HG02610 (cell line): ENCODE data around the gene GALNT18.

Experiments used
- ATAC-seq: cut with Tn5 transposase; IDR thresholded peaks from one replicate; pipeline ENCODE4 v1.9.1; 2021; ENCODE audit warnings: mild to moderate bottlenecking, moderate library complexity; ENCODE audit not compliant: unreplicated experiment

Gene GALNT18

GRCh38 chr11:11502263-11502861 lies 119.4 kb downstream of the GALNT18 start:
- ATAC-seq = no peak

DNA sequence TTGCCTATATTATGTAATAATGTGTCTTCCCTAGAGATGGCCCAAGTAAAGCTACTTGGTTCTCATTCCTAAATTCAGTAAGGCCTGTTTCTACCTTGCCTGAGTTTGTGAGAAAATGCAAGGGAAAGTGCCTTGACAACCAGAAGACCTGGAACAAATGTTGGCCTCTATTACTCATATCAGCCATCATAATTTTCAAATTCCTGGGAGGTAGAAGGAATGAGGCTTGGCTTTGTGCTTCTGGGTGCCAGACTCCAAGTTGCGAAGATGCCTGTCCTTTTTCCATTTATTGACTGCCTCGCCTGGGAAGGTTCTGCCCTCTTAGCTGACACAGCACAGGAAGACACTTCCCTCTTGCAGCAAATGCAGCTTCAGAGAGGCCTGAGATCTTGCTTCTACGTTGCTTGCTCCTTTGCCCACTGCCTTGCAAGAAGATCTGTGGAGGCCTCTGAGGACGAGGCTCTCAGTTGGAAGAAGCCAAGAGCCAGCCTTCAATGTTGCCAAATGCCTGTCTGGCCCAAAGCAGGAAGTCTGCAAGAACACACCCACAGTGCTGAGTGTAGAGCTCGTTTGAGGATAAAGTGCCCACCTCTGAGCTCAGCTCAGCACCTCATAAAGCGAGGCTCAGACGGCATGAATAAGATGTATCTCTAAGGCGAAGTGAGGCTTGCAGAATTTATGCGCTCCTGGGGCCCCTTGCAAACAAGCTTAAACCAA lies 120.1 kb downstream of the GALNT18 start:
- ATAC-seq = no peak

GRCh38 chr11:11500744-11501487 lies 120.9 kb downstream of the GALNT18 start:
- ATAC-seq = no peak

DNA sequence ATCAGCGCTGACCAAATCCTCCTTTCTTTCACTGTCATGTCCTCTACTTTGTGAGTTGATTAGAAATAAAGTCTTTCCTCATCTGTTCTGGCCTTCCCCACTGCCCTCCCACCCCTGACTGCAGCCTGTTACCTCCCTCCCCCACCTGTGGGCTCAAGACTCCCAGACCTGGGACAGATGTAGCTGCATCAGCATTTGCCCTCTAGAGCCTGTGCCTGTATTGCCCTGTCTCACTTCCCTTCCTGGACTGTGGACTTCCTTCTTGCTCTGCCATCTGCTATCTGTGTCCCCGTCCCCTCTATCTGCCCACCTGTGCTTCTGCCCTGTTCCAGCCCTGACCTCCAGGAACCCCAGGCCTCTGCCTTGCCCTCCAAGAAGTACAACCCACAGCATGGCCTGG lies 122.5 kb downstream of the GALNT18 start:
- ATAC-seq = no peak

DNA sequence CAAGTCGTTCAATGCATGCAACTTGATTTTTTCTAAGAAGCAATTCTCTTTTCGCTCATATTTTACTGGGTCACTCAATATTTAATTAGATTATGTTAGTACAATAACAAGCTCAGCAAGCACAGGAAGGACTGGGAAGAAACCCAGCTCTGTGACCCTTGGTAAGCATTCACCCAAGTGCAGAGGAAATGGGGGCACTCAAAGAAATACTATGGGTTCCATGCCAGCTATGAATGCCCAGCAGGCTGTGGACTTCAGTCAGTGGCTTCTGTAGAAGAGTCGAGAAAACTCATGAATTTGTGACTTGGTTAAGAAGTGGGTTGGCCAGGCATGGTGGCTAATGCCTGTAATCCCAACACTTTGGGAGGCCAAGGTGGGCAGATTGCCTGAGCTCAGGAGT lies 123.6 kb downstream of the GALNT18 start:
- ATAC-seq = no peak

DNA sequence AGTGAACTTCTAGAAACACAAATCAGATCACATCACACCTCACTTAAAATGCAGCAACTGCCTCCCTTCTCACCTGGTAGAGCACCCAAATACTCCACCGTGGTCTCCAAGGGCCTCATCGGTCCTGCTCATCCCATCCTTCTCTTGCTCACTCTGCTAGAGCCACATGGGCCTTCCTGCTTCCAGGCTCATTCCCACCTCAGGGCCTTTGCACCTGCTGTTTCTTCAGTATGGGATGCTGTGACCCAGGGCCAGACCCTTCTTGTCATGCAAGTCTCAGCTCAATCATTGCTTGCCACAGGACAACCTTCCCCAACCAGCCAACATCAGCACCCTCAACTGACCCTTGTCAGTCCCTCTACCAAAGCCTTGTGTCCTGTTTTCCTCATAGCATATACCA lies 124.9 kb downstream of the GALNT18 start:
- no peak for ATAC-seq

DNA sequence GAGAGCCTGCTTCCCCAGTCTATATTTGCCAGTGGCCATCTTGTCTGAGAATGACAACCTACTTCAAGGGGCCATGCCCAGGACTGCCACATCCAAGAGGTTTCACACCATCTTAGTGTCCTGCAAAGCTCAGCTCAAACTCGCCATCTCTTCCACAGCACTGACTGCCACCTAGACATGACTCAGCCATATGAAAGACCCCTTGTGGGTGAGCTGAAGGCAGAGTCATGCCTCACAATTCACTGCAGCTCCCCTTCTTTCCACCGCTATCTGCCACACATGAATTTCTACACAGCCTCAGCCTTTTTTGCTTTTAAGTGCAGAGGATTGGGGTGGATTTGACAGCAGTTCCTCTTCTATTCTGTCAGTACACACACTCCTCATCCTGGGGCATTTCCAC lies 127.5 kb downstream of the GALNT18 start:
- no peak for ATAC-seq

- no peak for ATAC-seq
Observed at GRCh38 chr11:11493698-11494097, 128.1 kb downstream of the GALNT18 start.

DNA sequence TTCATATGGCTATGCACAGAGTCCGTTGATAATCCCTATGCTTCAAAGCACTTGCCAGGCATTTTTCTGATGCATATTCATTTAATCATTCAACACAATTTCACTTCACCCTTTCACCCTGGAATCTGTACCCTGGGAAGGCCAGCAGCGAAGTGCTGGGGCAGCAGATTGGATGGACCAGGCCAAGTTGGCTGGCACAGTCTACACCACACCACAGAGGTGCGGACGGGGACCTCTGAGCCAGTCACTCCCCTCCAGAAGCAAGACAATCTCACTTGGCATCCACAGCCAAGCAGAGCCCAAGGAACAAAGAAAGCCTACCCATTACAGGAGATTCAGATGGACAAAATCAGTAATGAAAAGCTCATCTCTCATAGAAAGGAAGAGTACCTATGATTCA lies 130.2 kb downstream of the GALNT18 start:
- ATAC-seq = no peak

DNA sequence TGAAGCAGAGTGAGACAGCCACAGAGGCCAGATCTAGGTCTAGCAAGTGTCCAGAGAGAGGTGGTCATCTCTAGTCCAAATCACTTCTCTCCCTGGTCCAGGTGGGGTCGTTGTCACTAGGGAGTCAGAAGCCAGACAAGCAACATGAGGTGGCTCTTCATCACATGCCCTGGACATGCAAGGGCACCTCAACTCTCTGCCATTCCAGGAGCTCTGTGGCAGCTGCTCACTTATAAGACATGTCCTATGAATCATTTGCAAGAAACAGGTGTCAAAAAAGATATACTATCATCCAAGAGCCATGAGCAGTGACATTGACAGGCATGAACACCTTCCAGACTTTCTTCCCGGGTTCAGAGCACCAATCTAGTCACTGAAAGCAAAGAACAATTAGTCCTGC lies 130.8 kb downstream of the GALNT18 start:
- no peak for ATAC-seq

GRCh38 chr11:11486423-11486822 lies 135.4 kb downstream of the GALNT18 start:
- no peak for ATAC-seq

- no peak for ATAC-seq
Observed at GRCh38 chr11:11486002-11486401, 135.8 kb downstream of the GALNT18 start.

- no peak for ATAC-seq
Observed at GRCh38 chr11:11483627-11484026, 138.2 kb downstream of the GALNT18 start.

- no peak for ATAC-seq
Observed at GRCh38 chr11:11482730-11483129, 139.1 kb downstream of the GALNT18 start.

GRCh38 chr11:11481371-11481770 lies 140.4 kb downstream of the GALNT18 start:
- ATAC-seq = no peak

DNA sequence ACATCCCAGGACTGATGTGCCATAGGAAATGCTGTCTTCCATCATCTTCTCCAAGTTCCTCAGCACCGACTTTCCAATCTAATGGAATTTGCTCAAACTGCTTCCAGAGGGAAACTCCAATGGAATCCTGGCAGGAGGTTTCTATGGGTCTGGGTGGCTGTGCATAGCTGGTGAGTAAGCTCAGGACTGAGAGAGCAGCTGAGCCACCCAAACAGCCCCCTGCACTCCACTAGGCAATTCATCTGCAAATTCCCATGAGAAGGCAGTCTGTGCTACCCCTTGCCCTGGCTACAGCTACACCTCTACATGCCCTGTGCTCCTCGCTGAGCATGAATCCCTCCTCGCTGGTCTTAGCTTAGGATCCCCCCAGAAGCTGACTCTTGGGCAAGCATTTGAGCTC lies 140.8 kb downstream of the GALNT18 start:
- no peak for ATAC-seq

GRCh38 chr11:11478687-11479086 lies 143.1 kb downstream of the GALNT18 start:
- ATAC-seq = no peak

DNA sequence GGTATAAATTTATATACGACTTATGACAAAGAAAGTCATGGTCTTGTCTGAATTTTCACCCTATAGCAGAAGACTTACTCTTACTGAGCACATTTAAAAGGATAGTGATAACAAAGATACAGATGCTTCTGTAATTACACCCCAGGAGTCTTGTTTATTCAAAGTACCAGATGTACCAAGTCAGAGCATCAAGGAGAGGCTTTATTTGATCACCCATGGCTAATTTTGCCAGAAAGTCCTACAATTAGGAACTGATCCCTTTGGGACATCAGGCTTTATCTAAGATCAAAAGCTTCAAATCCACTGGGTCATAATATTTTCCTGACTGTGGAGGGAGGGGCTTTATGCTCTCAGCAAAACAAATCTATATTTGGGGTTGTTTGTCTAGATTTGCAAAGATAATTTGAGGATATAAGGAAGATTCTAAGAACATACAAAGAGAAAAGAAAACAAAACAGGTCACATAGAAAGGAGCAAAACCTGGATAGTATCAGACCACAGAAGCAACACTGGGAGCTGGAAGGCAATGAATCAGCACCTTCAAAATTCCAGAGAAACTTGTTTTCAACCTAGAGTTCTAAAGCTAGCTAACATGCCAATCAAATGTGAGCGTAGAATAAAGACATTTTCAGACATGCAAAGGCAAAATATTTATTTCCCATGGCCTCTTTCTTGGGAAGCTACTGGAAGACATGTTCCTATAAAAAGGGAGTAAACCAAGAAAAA lies 143.9 kb downstream of the GALNT18 start:
- no peak for ATAC-seq

GRCh38 chr11:11476971-11477645 lies 144.7 kb downstream of the GALNT18 start:
- no peak for ATAC-seq

DNA sequence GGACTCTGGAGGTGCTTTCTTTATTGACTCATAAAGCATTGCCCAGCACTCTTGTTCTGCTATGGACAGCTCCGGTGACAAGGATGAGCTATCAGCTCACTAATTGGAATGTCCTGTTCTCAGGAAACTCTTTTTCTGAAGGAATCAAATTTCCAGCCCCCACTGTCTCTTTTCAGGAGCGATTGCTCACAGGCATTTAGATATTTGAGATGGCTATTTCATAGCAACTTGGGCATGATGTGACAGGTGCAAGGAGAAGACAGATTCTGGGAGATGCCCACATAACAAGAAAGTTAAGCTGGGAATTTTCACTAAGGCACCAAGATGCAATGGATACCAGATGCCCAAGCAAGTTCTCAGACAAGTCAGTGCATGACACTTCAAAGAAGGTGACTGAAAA lies 145.3 kb downstream of the GALNT18 start:
- no peak for ATAC-seq

DNA sequence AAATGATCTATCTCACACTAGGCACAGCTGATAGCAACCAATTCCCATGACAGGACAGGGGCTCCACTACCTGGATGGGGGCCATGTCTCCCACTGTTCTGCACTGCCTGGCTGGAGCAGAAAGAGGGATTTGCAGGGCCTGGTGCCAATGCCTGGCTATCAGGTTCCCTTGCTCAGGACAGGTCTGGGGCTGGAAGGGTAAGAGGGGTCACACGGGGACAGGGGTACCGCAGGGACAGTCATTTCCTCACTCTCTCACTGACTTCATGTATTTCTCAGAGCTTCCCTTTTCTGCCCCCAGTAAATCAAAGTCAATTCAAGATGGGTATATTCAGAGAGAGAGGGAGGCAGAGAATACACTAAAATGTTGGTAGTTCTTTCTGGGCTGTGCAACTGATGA lies 149.7 kb downstream of the GALNT18 start:
- ATAC-seq = no peak
